Activated T-helper 9 cell treated with anti-CD3 and anti-CD28 coated beads, Interleukin-2, amount 50 U/mL, for 16 hours (primary cell): Measurements from ENCODE around the gene NRXN3.

Experiments
- DNase-seq: peaks from one replicate; pipeline ENCODE4 v3.0.0-alpha.2; 2020; ENCODE audit warnings: low read depth

The NRXN3 gene

GRCh38 chr14:78170203-78170602, at the start of gene NRXN3:
NRXN3 (plus strand) TSS chr14:78170373; CDS start chr14:78243094, 72,721 bp downstream.
- no peak for DNase-seq

GRCh38 chr14:78122436-78122835, 47.7 kb upstream of the NRXN3 start:
- no peak for DNase-seq

- DNase-seq = no peak
These were observed 46.4 kb upstream of the NRXN3 start for GRCh38 chr14:78123650-78124253.

GRCh38 chr14:78127961-78128360, 42.2 kb upstream of the NRXN3 start:
- no peak for DNase-seq

- DNase-seq = no peak
These were observed 40.8 kb upstream of the NRXN3 start for GRCh38 chr14:78129375-78129774.

- no peak for DNase-seq
These were observed 39.8 kb upstream of the NRXN3 start for GRCh38 chr14:78130356-78130755.

- DNase-seq = no peak
These were observed 39.0 kb upstream of the NRXN3 start for GRCh38 chr14:78131201-78131600.

- no peak for DNase-seq
These were observed 38.6 kb upstream of the NRXN3 start for GRCh38 chr14:78131616-78132015.

- no peak for DNase-seq
These were observed 34.7 kb upstream of the NRXN3 start for GRCh38 chr14:78135450-78135891.

- no peak for DNase-seq
These were observed 33.5 kb upstream of the NRXN3 start for GRCh38 chr14:78136695-78137094.

- DNase-seq = no peak
These were observed 28.6 kb upstream of the NRXN3 start for GRCh38 chr14:78141590-78141989.

- no peak for DNase-seq
These were observed 27.2 kb upstream of the NRXN3 start for GRCh38 chr14:78142998-78143397.

GRCh38 chr14:78143489-78144145, 26.6 kb upstream of the NRXN3 start:
- DNase-seq = no peak

GRCh38 chr14:78152201-78153063, 17.7 kb upstream of the NRXN3 start:
- DNase-seq = no peak

- no peak for DNase-seq
These were observed 17.2 kb upstream of the NRXN3 start for GRCh38 chr14:78153064-78153341.

- no peak for DNase-seq
These were observed 15.3 kb upstream of the NRXN3 start for GRCh38 chr14:78154827-78155226.

GRCh38 chr14:78156196-78156595, 14.0 kb upstream of the NRXN3 start:
- no peak for DNase-seq

GRCh38 chr14:78157494-78158437, 12.4 kb upstream of the NRXN3 start:
- DNase-seq = no peak

- DNase-seq = no peak
These were observed 8.0 kb upstream of the NRXN3 start for GRCh38 chr14:78162202-78162601.

- DNase-seq = no peak
These were observed 5.8 kb upstream of the NRXN3 start for GRCh38 chr14:78164226-78164853.

GRCh38 chr14:78172428-78172827, 2.3 kb downstream of the NRXN3 start:
- DNase-seq = no peak
